HG02798 (cell line): ENCODE measurements around the gene PSG6.
"Not testable (repeated sequence)": the region's sequence is repeated elsewhere in the genome, so short reads cannot be mapped to it uniquely, and the experiment has no call there.

Experiments
- ATAC-seq: cut with Tn5 transposase; IDR thresholded peaks from one replicate; pipeline ENCODE4 v1.9.1; 2021; ENCODE audit warnings: mild to moderate bottlenecking; ENCODE audit not compliant: unreplicated experiment, poor library complexity

The PSG6 gene

DNA sequence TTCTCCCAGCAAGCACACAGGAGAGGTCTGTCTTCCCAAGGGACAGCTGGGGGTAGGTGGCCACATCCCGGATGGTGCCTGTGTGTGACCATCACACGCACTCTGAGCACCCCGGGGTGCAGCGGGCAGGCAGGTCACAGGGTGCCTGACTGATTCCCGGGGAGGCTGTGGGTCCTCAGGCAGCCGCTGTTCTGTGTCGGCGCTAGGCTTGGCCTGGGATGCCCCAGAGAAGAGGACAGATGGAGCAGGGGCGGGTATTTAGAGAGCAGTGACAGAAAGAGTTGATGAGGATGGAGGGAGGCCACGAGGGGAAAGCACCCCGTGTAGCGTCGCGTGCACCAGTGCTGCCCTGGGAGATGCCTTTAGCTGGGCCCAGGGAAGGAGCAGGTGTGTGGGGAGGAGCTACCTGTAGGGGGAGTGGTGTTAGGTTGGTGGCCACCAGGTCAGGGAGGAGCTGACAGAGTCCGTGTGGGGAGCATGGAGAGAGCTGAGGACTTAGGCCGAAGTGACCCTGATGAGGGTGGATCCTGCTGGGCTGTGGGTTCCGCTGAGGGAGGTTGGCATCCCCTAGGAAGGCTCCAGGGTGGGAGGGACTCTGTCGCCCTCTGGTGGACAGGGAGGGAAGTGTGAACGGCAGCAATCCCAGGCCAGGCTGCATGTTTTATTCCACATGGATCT, 60.7 kb downstream of the PSG6 start:
- ATAC-seq, result not testable (repeated sequence)

DNA sequence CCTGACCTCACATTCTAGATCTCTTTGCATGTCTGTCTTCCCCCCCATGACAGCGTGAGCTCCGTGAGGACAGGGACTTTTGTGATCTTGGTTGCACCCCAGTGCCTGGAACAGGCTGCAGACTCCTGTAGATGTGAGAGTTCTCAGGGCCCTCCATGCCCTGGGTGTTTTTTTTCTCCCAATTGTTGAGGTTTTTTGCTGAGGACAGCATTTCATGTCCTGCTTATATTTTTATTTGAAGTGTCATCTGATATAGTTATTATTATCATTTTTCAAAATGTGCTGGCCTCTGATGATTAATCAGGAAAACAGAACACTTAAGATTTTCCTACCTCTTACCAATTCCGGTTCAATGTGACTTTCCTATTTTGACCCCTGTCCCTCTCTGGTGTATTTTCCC, 62.9 kb downstream of the PSG6 start:
- ATAC-seq, result not testable (repeated sequence)

DNA sequence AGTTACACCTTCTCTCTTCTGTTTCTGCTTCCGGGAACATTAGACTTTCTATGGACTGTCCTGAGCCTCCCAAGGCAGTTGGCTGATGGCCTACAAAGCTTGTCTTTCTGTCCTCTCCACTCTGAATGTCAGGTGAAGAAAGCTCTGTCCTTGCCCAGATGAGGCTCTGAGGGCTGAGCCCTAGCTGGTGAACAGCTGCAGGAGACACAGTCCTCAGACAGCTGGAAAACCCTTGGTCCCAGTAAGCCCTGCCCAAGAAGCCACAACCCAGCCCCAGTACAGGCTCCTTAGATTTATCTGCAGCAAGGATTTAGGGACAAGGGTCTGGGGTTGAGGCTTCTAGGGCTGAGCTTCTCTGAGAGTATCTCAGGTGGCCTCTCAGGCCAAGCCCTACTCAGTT, 64.5 kb downstream of the PSG6 start:
- not testable (repeated sequence) for ATAC-seq

DNA sequence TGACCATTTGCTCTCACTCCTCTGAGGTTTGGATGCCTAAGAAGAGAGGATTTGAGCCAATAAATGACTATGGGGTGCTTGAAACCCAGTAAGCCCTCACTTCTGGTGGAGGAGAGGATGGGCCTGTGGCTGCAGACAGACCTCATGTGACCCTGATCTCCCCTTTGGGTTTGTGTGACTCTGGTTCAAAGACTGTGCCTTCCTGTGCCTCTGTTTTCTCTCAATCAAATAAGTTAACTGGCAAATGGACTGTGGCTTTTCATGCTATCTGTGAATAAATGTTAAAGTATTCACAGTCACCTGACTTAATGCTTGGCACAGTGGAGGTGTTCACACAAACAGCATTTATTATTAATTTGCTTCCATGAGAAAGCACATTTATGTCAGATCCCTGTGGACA, 64.9 kb downstream of the PSG6 start:
- not testable (repeated sequence) for ATAC-seq
